Left forelimb (tissue), 1 donor: ENCODE measurements around the gene CD84.
"Not testable (repeated sequence)": the region's sequence is repeated elsewhere in the genome, so short reads cannot be mapped to it uniquely, and the experiment has no call there.

Source experiments
- DNase-seq: peaks from one replicate; pipeline ENCODE4 v3.0.0-alpha.2; 2018; ENCODE audit warnings: low spot score

The CD84 gene

GRCh38 chr1:160500321-160500990 is 78.8 kb downstream of the CD84 start:
- DNase-seq = no peak

DNA sequence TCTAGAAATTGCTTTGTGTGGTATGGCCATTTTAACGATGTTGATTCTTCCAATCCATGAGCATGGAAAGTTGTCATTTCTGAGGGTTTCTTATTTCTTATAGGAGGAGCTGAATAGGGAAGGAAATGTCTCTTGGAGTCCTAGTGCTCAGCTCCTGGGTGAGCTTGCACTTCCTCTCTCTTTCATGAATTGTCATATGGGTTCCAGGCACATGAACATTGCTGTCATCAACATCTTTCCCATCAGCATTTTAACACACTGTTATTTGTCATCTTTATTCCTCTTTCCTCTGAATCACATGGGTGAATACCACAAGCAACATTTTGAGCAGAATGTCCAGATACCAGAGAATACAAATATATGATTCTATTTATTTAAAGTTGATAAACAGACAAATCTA is 79.7 kb downstream of the CD84 start:
- no peak for DNase-seq

DNA sequence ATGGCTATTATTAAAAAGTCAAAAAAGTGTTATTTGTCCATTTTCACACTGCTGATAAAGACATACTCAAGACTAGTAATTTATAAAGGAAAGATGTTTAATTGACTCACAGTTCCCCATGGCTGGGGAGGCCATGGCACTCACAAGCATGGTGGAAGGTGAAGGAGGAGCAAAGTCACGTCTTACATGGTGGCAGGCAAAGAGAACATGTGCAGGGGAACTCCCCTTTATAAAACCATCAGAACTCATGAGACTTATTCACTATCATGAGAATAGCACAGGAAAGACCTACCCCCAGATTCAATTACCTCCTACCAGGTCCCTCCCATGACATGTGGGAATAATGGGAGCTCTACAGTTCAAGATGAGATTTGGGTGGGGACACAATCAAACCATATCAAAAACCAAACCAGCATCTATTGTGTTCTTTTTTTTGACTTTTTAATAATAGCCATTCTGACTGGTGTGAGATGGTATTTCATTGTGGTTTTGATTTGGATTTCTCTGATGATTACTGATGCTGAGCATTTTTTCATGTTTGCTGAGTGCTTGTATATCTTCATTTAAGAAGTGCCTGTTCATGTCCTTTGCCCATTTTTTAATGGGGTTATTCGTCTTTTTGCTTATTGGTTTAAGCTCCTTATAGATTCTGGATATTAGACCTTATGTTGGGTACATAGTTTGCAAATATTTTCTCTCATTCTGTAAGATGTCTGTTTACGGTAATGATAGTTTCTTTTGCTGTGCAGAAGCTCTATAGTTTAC is 80.8 kb downstream of the CD84 start:
- not testable (repeated sequence) for DNase-seq

- no peak for DNase-seq
Observed at GRCh38 chr1:160496334-160496733, 83.0 kb downstream of the CD84 start.

DNA sequence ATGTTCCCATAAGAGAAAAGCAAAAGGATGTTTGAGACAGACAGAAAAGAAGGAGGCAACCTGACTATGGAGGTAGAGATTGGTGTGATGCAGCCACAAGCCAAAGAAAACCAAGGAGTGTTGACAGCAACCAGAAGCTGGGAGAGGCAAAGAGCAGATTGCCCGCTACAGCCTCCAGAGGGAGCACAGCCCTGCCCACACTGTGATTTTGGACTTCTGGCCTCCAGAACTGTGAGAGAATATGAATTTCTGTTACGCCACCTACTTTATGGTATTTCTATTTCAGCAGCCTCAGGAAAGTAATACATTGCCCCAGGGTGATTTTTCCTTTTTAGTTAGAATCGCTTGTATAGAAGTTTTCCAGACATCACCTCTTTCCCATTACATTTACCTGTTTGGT is 84.7 kb downstream of the CD84 start:
- no peak for DNase-seq

GRCh38 chr1:160492617-160493016 is 86.7 kb downstream of the CD84 start:
- no peak for DNase-seq

DNA sequence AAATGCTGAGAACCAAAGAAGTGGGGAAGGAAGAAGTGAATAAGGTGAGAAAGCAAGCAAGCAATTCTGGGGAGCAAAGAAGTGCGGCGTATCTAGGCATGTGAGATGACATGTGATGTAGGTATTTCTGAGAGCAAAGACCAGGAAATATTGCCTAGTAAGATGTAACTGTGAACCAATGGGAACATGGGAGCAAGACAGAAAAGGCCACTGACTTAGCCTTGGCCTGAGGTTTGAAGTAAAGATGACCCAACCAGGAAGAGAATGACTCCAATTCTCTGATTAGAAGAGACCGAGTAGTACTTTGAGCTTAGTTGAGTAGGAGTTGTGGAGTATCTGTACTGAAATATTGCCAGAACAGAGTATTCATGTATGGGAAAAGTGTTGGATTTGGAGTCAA is 87.3 kb downstream of the CD84 start:
- DNase-seq = no peak
